Pancreas (tissue), 10 donors: ENCODE data around the gene MAP3K5. TPM values are rescaled to one million over a fixed set of nuclear protein-coding genes. Genes with fewer than 3 reads are reported as not detected.

Experiments
- ATAC-seq, 4 donors: fragments of 200-7000 bp; cut with Tn5 transposase; one replicate each; pipeline versions ENCODE4 v1.8.0 to v1.9.1; 2020; ENCODE audit warnings: mild to moderate bottlenecking in 4 of 4, moderate library complexity in 4 of 4
- DNase-seq, 6 donors: peaks; one replicate each; pipeline ENCODE4 v3.0.0-alpha.2; 2020
- FAIRE-seq: peaks from 2 replicates; lab custom pipeline; 2012; peaks lifted over from hg19 to GRCh38; lab: Jason Lieb, UNC
- H3K27ac ChIP-seq, 4 donors: fragments of 200-600 bp; sonication (generic); 1 replicate in 3 of 4; 2 replicates in 1 of 4; pipeline versions ENCODE4 v1.5.0 to v1.8.0; 2020
- H3K27me3 ChIP-seq, 4 donors: fragments of 200-600 bp; one replicate each; pipeline ENCODE4 v1.8.0; 2021
- H3K36me3 ChIP-seq, 3 donors: fragments of 200-600 bp; sonication (generic) in 1 of 3; one replicate each; pipeline versions ENCODE4 v1.5.0 to v1.8.0; 2020 to 2021
- H3K4me1 ChIP-seq, 3 donors: fragments of 200-600 bp; one replicate each; pipeline ENCODE4 v1.8.0; 2021
- H3K4me3 ChIP-seq, 4 donors: fragments of 200-600 bp; sonication (generic) in 2 of 4; one replicate each; pipeline versions ENCODE4 v1.5.0 to v1.8.0; 2020 to 2021
- H3K9me3 ChIP-seq, 4 donors: fragments of 200-600 bp; one replicate each; pipeline ENCODE4 v1.8.0; 2021
- CTCF ChIP-seq, 4 donors: fragments of 200-600 bp; sonication (generic) in 3 of 4; IDR thresholded peaks; one replicate each; pipeline versions ENCODE4 v1.5.0 to v1.8.0; 2021; ENCODE audit warnings: antibody characterized with exemption in 4 of 4
- WGBS, 2 donors: extraction: QIAGEN DNeasy Blood & Tissue Kit; methylation state at CpG; one replicate each; pipeline ENCODE4 v1.1.7; 2013; 5-methylcytosine and 5-hydroxymethylcytosine counted together
- intact Hi-C, 3 donors: fragments of 100-400 bp; cut with DNase I; formaldehyde crosslinking; loops; one replicate each; pipeline versions ENCODE4 v1.11.1 to v1.14.2; 2022
- polyA plus RNA-seq, 2 donors: library from polyadenylated mRNA; stranded (reverse); fragments of 200-250 nt; gene quantifications; one replicate each; pipeline ENCODE4 v1.2.3, GENCODE V29; 2013
- total RNA-seq, 6 donors: library from RNA; stranded (reverse); fragmentation: NEBNext Ultra II Directional in 4 of 6; extraction: Animal tissue kit (Norgen Biotek cat#: 25700) in 4 of 6; gene quantifications; one replicate each; pipeline versions ENCODE4 v1.2.1 to v1.2.4, GENCODE V29; 2021 to 2023
- donor health status: healthy with polysubstance abuse.
- donor health status: DM: no; HTN: no; CAD: no; lungs with moderate emphysema.
- donor health status: DM: no; HTN: no; CAD: no.
- donor health status: control.
- donor health status: control.
- donor health status: Bipolar disorder and iron deficiency.
- donor health status: DM: yes; HTN: yes; CAD: no.
- donor health status: DM: no; HTN: no; CAD: no.
- donor health status: DM: no; HTN: no; CAD: no.
- donor health status: DM: yes; HTN: yes; CAD: no.

Gene MAP3K5
- total and polyA plus RNA-seq, 8 donors: 6.7 to 28.6 (median 19.4) TPM

GRCh38 chr6:136823128-136823660 lies 30.9 kb upstream of the MAP3K5 start:
- Histone ChIP-seq H3K27me3 (no peaks in the 10 kb centered on the region), H3K4me3 (peak overlapping the region; percentile 64 to 92 (median 78)), H3K4me1 (peaks cover 8 to 29% (median 20%) of the 10 kb centered on the region in 3 donors), H3K9me3 (no peaks in the 10 kb centered on the region), H3K36me3 (no peaks in the 10 kb centered on the region), H3K27ac (peak overlapping the region; percentile 96 to 97 (median 96))
- intact Hi-C loops: no loop called here
- ATAC-seq: no peak
- WGBS, 2 donors: 37 to 39% methylated on average over 31 of the region's 31 CpGs
- no peak for TF ChIP-seq CTCF (IDR thresholded peaks at IDR 0.05)
- peak in 1 of 6 donors; percentile 16 for DNase-seq
- no peak for FAIRE-seq

- FAIRE-seq: no peak
- no peaks in the 10 kb centered on the region for H3K9me3 ChIP-seq
- peaks cover 8 to 29% (median 20%) of the 10 kb centered on the region in 3 donors for H3K4me1 ChIP-seq
- H3K4me3 ChIP-seq: peak within 1 kb of the TSS; percentile 64 to 92 (median 78)
- no peaks in the 10 kb centered on the region for H3K27me3 ChIP-seq
- 0 to 1% methylated on average over 77 to 78 of the region's 78 CpGs for whole genome bisulfite sequencing, 2 donors
- peak within 1 kb of the TSS; percentile 96 to 97 (median 96) for H3K27ac ChIP-seq
- no peaks in the 10 kb centered on the region for H3K36me3 ChIP-seq
- TF ChIP-seq CTCF (IDR thresholded peaks at IDR 0.05): peak; percentile 40 to 62 (median 58)
- intact Hi-C loops: no loop called here
- DNase-seq: peak; percentile 89 to 92 (median 91)
- peak; percentile 85 to 92 (median 91) for ATAC-seq
Measured at GRCh38 chr6:136822376-136823127, 30.3 kb upstream of the MAP3K5 start, which contains the start of gene PEX7. Gene PEX7, plus strand, starts transcription at chr6:136822592. Its CDS starts 74 bp downstream, at chr6:136822666.

GRCh38 chr6:136822046-136822375 lies 29.7 kb upstream of the MAP3K5 start:
- FAIRE-seq (no peak), ATAC-seq (peak; percentile 0 to 2 (median 0)), DNase-seq (peak in 1 of 6 donors; percentile 29)
- Histone ChIP-seq H3K27me3 (no peaks in the 10 kb centered on the region), H3K27ac (peak overlapping the region; percentile 96 to 97 (median 96)), H3K4me3 (peak overlapping the region; percentile 64 to 92 (median 78)), H3K9me3 (no peaks in the 10 kb centered on the region), H3K36me3 (no peaks in the 10 kb centered on the region), H3K4me1 (peaks cover 8 to 29% (median 20%) of the 10 kb centered on the region in 3 donors)
- TF ChIP-seq CTCF (IDR thresholded peaks at IDR 0.05): no peak
- intact Hi-C loops: no loop called here
- WGBS, 2 donors: 0% methylated on average over 11 of the region's 11 CpGs

- Histone ChIP-seq H3K27ac (peak overlapping the region; percentile 27 to 97 (median 67)), H3K4me1 (peaks cover 8 to 29% (median 16%) of the 10 kb centered on the region in 3 donors), H3K36me3 (no peaks in the 10 kb centered on the region), H3K9me3 (no peaks in the 10 kb centered on the region), H3K4me3 (no peak overlapping the region), H3K27me3 (no peaks in the 10 kb centered on the region)
- WGBS, 2 donors: 23 to 28% methylated on average over 2 of the region's 2 CpGs
- intact Hi-C loops: no loop called here
- TF ChIP-seq CTCF (IDR thresholded peaks at IDR 0.05): no peak
- FAIRE-seq: no peak
- ATAC-seq: peak; percentile 39 to 68 (median 66)
- DNase-seq: peak in 3 of 6 donors; percentile 24 to 73 (median 61)
Measured at GRCh38 chr6:136820561-136820960, 28.3 kb upstream of the MAP3K5 start.
